OCI-LY7 (cell line): Measurements from ENCODE around the gene BORCS6. TPM values are rescaled to one million over a fixed set of nuclear protein-coding genes. Genes with fewer than 3 reads are reported as not detected.

ENCODE experiments used
- BruUV-seq: library from RNA; stranded (reverse); fragments of 400-500 nt; replicated peaks from 2 replicates; lab custom pipeline; 2021; lab: Mats Ljungman, UMichigan
- CTCF ChIA-PET: fragments of 300-600 bp; sonication (Branson Sonifier 250); formaldehyde crosslinking; loops from one replicate; lab custom pipeline; 2022; ENCODE audit warnings: antibody characterized with exemption; ENCODE audit not compliant: unreplicated experiment; lab: Charles Lee
- POLR2A ChIA-PET: fragments of 300-600 bp; sonication (Branson Sonifier 250); formaldehyde crosslinking; loops from one replicate; lab custom pipeline; 2022; ENCODE audit warnings: antibody characterized with exemption; lab: Charles Lee
- DNase-seq: peaks from one replicate; pipeline ENCODE4 v3.0.0-alpha.2; 2015; ENCODE audit warnings: low spot score
- H2AFZ ChIP-seq: fragments of 200-600 bp; sonication (generic), shearing (Covaris generic); 2 replicates; pipeline ENCODE4 v1.6.1; 2014; ENCODE audit warnings: mild to moderate bottlenecking, antibody characterized with exemption, low read length, moderate library complexity
- H3K27ac ChIP-seq: fragments of 200-600 bp; sonication (generic); 2 replicates; pipeline ENCODE4 v1.5.1; 2014; ENCODE audit warnings: mixed run types, low read depth, mild to moderate bottlenecking, moderate library complexity, low read length, inconsistent platforms; ENCODE audit not compliant: poor library complexity, severe bottlenecking
- H3K36me3 ChIP-seq: fragments of 200-600 bp; sonication (generic); 2 replicates; pipeline ENCODE4 v1.6.1; 2014; ENCODE audit warnings: mild to moderate bottlenecking, antibody characterized with exemption, low read length, moderate library complexity, mixed read lengths; ENCODE audit not compliant: insufficient read depth
- H3K4me1 ChIP-seq: fragments of 200-600 bp; sonication (generic); 2 replicates; pipeline ENCODE4 v1.5.1; 2014; ENCODE audit warnings: mild to moderate bottlenecking, low read length; ENCODE audit not compliant: insufficient read depth, poor library complexity, severe bottlenecking
- H3K4me2 ChIP-seq: fragments of 200-600 bp; sonication (generic); 2 replicates; pipeline ENCODE4 v1.6.1; 2014; ENCODE audit warnings: mild to moderate bottlenecking, low read length
- H3K4me3 ChIP-seq: fragments of 200-600 bp; sonication (generic); 2 replicates; pipeline ENCODE4 v1.5.1; 2014; ENCODE audit warnings: mild to moderate bottlenecking, low read depth, low read length; ENCODE audit not compliant: poor library complexity, severe bottlenecking
- H3K79me2 ChIP-seq: fragments of 200-600 bp; sonication (generic); 2 replicates; pipeline ENCODE4 v1.6.1; 2016; ENCODE audit warnings: low read depth, mild to moderate bottlenecking, low read length, moderate library complexity, mixed read lengths; ENCODE audit not compliant: insufficient read depth
- H3K9me2 ChIP-seq: fragments of 200-600 bp; sonication (generic); 2 replicates; pipeline ENCODE4 v1.6.1; 2016; ENCODE audit warnings: mild to moderate bottlenecking, low read length, mixed read lengths; ENCODE audit not compliant: insufficient read depth
- H3K9me3 ChIP-seq: fragments of 200-600 bp; sonication (generic); 2 replicates; pipeline ENCODE4 v1.6.1; 2014; ENCODE audit warnings: mild to moderate bottlenecking, mixed run types, low read length, mixed read lengths
- H4K20me1 ChIP-seq: fragments of 200-600 bp; sonication (generic); 2 replicates; pipeline ENCODE4 v1.6.1; 2014; ENCODE audit warnings: mild to moderate bottlenecking, antibody characterized with exemption, low read length, moderate library complexity, mixed read lengths; ENCODE audit not compliant: insufficient read depth
- CTCF ChIP-seq: fragments of 200-600 bp; sonication (generic); conservative IDR thresholded peaks from 2 replicates; pipeline ENCODE4 v1.5.1; 2014; ENCODE audit warnings: mild to moderate bottlenecking, antibody characterized with exemption, low read length, moderate library complexity, mixed read lengths
- EZH2phosphoT487 ChIP-seq: fragments of 200-600 bp; sonication (generic); IDR thresholded peaks from 2 replicates; pipeline ENCODE4 v1.6.1; 2018; ENCODE audit warnings: low read depth, borderline replicate concordance, mild to moderate bottlenecking, mixed run types, antibody characterized with exemption, low read length, moderate library complexity, mixed read lengths
- intact Hi-C: fragments of 100-400 bp; cut with micrococcal nuclease; formaldehyde crosslinking; loops from one replicate; pipeline ENCODE4 v1.10.0; 2022; ENCODE audit not compliant: unreplicated experiment
- total RNA-seq, 2 experiments: library from RNA; depleted of rRNA in 1 of 2; stranded (reverse); fragments of >200 nt in 1 of 2; shearing (Covaris generic) in 1 of 2; gene quantifications; 2 replicates each; pipeline ENCODE4 v1.2.3, GENCODE V29; 2014 to 2022

The BORCS6 gene
- total RNA-seq, 2 experiments from 2014 or later: 12.7 to 13.9 TPM

- Histone ChIP-seq H3K36me3 (peaks cover 94% of the 10 kb centered on the region), H3K4me1 (no peaks in the 10 kb centered on the region), H4K20me1 (no peaks in the 10 kb centered on the region), H2AFZ (no peak overlapping the region), H3K9me2 (no peaks in the 10 kb centered on the region), H3K9me3 (no peaks in the 10 kb centered on the region), H3K79me2 (no peaks in the 10 kb centered on the region), H3K4me2 (no peak overlapping the region), H3K4me3 (no peak overlapping the region), H3K27ac (no peak overlapping the region)
- DNase-seq: no peak
- TF ChIP-seq CTCF: no peak
- no peak for TF ChIP-seq EZH2phosphoT487
- BruUV-seq: no TSS peak
- intact Hi-C loops: no loop called here
- CTCF ChIA-PET: no interaction called here
- POLR2A ChIA-PET: interaction anchor here (1.0 to 1.6 kb wide), 2 partner anchors 10 to 26 kb away, joined by 5 to 7 read pairs; partner anchors contain the start of gene AURKB
Measured at GRCh38 chr17:8237175-8237574, 47.2 kb upstream of the BORCS6 start.

- Histone ChIP-seq H3K4me1 (no peaks in the 10 kb centered on the region), H3K79me2 (no peaks in the 10 kb centered on the region), H3K4me3 (no peak overlapping the region), H4K20me1 (no peaks in the 10 kb centered on the region), H3K27ac (no peak overlapping the region), H3K9me3 (no peaks in the 10 kb centered on the region), H3K9me2 (no peaks in the 10 kb centered on the region), H2AFZ (no peak overlapping the region), H3K4me2 (no peak overlapping the region), H3K36me3 (peaks cover 96% of the 10 kb centered on the region)
- ChIA-PET POLR2A (interaction anchor here (1.4 kb wide), 1 partner anchor 59 kb away, joined by 4 read pairs; the partner anchor contains the start of gene SLC25A35), CTCF (interaction anchor here (0.6 kb wide), 1 partner anchor 57 kb away, joined by 3 read pairs; no protein-coding TSS in a partner anchor)
- DNase-seq: no peak
- intact Hi-C loops: no loop called here
- no peak for TF ChIP-seq CTCF
- no peak for TF ChIP-seq EZH2phosphoT487
- BruUV-seq: no TSS peak
Measured at GRCh38 chr17:8235676-8236075, 45.7 kb upstream of the BORCS6 start.
